BLaER1 treated with 17β-estradiol and CSF1 and Interleukin-3, amounts not matched to agents 10 nM and 100 nM (cell line): ENCODE results near the gene SELENOT.

Experiments used
- H3K27ac ChIP-seq, 11 experiments: shearing (Covaris generic); formaldehyde crosslinking; 2 replicates each; pipeline ENCODE4 v1.8.1; 2022
- H3K27me3 ChIP-seq, 11 experiments: shearing (Covaris generic); formaldehyde crosslinking; 2 replicates each; pipeline ENCODE4 v1.8.1; 2022
- H3K36me3 ChIP-seq, 11 experiments: shearing (Covaris generic); formaldehyde crosslinking; 2 replicates each; pipeline ENCODE4 v1.8.1; 2022
- H3K4me1 ChIP-seq, 10 experiments: shearing (Covaris generic); formaldehyde crosslinking; 2 replicates each; pipeline ENCODE4 v1.8.1; 2022
- H3K4me2 ChIP-seq, 11 experiments: shearing (Covaris generic); formaldehyde crosslinking; 2 replicates each; pipeline ENCODE4 v1.8.1; 2022
- H3K4me3 ChIP-seq, 10 experiments: shearing (Covaris generic); formaldehyde crosslinking; 2 replicates each; pipeline ENCODE4 v1.8.1; 2022
- H3K9ac ChIP-seq, 11 experiments: shearing (Covaris generic); formaldehyde crosslinking; 2 replicates each; pipeline ENCODE4 v1.8.1; 2022
- H3K9me3 ChIP-seq, 11 experiments: shearing (Covaris generic); formaldehyde crosslinking; replicated peaks in 1 of 11; 2 replicates each; pipeline ENCODE4 v1.8.1; 2022
- H4K20me1 ChIP-seq, 11 experiments: shearing (Covaris generic); formaldehyde crosslinking; 2 replicates each; pipeline ENCODE4 v1.8.1; 2022
- Cebpa-rat ChIP-seq, 11 experiments: shearing (Covaris generic); IDR thresholded peaks; 2 replicates each; pipeline ENCODE4 v1.8.1; 2022

The SELENOT gene

GRCh38 chr3:150602426-150603152 lies 532 bp upstream of the SELENOT start:
- Histone ChIP-seq H3K27ac (peak overlapping the region; percentile 94 to 99 (median 98); a peak in 21 of 22 replicates), H3K4me3 (peak overlapping the region; percentile 76 to 98 (median 88)), H3K27me3 (no peaks in the 10 kb centered on the region), H3K4me2 (peak overlapping the region; percentile 74 to 96 (median 88)), H4K20me1 (peaks cover 0 to 39% (median 18%) of the 10 kb centered on the region in 11 experiments; a peak in 18 of 22 replicates), H3K36me3 (peaks cover 5 to 19% (median 12%) of the 10 kb centered on the region in 11 experiments; a peak in 19 of 22 replicates), H3K9ac (peak overlapping the region; percentile 89 to 100 (median 98)), H3K9me3 (no peaks in the 10 kb centered on the region; a peak in 1 of 22 replicates), H3K4me1 (peaks cover 56 to 76% (median 64%) of the 10 kb centered on the region in 10 experiments)
- no peak for TF ChIP-seq Cebpa-rat (IDR thresholded peaks at IDR 0.05)

DNA sequence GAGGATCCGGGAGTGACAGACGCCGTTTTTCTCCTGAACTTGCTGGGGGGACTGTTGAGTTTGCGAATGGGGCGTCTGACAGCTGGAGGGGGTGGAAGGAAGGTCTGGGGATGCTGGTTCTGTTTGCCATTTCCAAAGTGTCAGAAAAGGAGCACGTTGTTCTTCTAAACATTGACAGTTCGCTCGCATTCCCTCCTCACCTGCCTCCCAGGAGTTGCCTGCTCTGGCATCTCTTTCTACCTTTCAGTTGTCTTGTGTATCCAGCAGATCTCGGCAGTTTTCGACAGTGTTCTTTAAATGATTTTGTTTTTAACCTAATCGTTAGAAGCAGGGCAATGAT lies 829 bp downstream of the SELENOT start:
- Histone ChIP-seq H3K27me3 (no peaks in the 10 kb centered on the region), H3K4me2 (peak overlapping the region; percentile 74 to 96 (median 89)), H3K9me3 (no peaks in the 10 kb centered on the region), H3K36me3 (peaks cover 16 to 32% (median 25%) of the 10 kb centered on the region in 11 experiments; a peak in 19 of 22 replicates), H3K4me1 (peaks cover 52 to 74% (median 62%) of the 10 kb centered on the region in 10 experiments), H3K4me3 (peak overlapping the region; percentile 76 to 98 (median 88)), H3K9ac (peak overlapping the region; percentile 89 to 100 (median 98)), H4K20me1 (peaks cover 13 to 53% (median 32%) of the 10 kb centered on the region in 11 experiments), H3K27ac (peak overlapping the region; percentile 94 to 99 (median 98))
- TF ChIP-seq Cebpa-rat (IDR thresholded peaks at IDR 0.05), result no peak

GRCh38 chr3:150605998-150606641 lies 3.0 kb downstream of the SELENOT start:
- Histone ChIP-seq H3K4me2 (peak overlapping the region; percentile 74 to 96 (median 89)), H3K27ac (peak overlapping the region; percentile 94 to 99 (median 98)), H3K9me3 (peaks cover 0 to 6% (median under 1%) of the 10 kb centered on the region in 11 experiments; a peak in 6 of 22 replicates), H4K20me1 (peaks cover 31 to 74% (median 54%) of the 10 kb centered on the region in 11 experiments), H3K4me1 (peaks cover 38 to 66% (median 56%) of the 10 kb centered on the region in 10 experiments), H3K36me3 (peaks cover 26 to 53% (median 42%) of the 10 kb centered on the region in 11 experiments; a peak in 20 of 22 replicates), H3K9ac (peak overlapping the region; percentile 62 to 100 (median 97); a peak in 20 of 22 replicates), H3K4me3 (peak overlapping the region; percentile 76 to 98 (median 88)), H3K27me3 (no peaks in the 10 kb centered on the region)
- peak in 3 of 11 experiments; percentile 24 to 58 (median 33); a peak in 3 of 22 replicates for TF ChIP-seq Cebpa-rat (IDR thresholded peaks at IDR 0.05)

DNA sequence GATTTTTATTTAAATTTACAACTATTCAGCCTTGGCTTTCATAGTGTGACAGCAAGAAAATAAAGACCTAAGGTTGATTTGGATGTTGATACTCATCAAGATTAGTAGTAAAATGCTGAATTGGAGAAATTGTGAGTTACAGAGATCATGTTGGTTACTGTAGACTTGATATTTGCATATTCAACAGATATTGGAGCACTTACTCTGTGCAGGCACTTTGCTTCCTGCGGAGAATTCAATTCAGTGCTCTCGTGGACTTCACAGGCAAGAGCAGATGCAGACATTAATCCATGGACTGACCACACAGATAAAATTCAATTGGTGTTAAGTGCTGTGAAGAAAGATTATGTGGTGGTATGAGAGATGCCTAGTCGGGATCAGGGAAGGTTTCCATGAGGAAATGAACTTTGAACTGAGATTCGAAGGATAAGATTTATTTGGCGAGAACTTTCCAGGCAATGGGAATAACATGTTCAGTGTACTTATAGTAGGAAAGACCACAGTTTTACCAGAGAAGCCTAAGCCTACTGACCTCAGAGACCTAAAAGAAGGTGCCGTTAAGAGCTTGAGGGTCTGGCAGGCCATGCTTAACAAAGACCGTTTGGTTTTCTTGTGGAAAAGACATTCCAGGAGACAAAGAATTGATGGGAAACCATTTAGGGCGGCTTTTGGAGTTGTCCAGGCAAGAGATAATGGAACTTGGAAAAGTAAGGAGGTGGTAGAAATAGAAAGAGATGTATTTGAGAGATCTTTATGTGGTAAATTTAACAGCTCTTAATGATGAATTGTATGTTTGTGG lies 4.3 kb downstream of the SELENOT start:
- Histone ChIP-seq H3K27me3 (no peaks in the 10 kb centered on the region), H3K36me3 (peaks cover 39 to 66% (median 55%) of the 10 kb centered on the region in 11 experiments), H3K4me3 (peak overlapping the region in 5 of 10 experiments; percentile 24 to 98 (median 87); a peak in 8 of 20 replicates), H3K9me3 (peaks cover 0 to 19% (median 13%) of the 10 kb centered on the region in 11 experiments; a peak in 16 of 22 replicates), H3K4me2 (peak overlapping the region; percentile 45 to 96 (median 86); a peak in 21 of 22 replicates), H3K9ac (peak overlapping the region in 3 of 11 experiments; percentile 98 to 100 (median 99); a peak in 6 of 22 replicates), H4K20me1 (peaks cover 43 to 88% (median 67%) of the 10 kb centered on the region in 11 experiments), H3K4me1 (peaks cover 32 to 67% (median 46%) of the 10 kb centered on the region in 10 experiments), H3K27ac (peak overlapping the region in 10 of 11 experiments; percentile 6 to 99 (median 98); a peak in 14 of 22 replicates)
- TF ChIP-seq Cebpa-rat (IDR thresholded peaks at IDR 0.05), result no peak

DNA sequence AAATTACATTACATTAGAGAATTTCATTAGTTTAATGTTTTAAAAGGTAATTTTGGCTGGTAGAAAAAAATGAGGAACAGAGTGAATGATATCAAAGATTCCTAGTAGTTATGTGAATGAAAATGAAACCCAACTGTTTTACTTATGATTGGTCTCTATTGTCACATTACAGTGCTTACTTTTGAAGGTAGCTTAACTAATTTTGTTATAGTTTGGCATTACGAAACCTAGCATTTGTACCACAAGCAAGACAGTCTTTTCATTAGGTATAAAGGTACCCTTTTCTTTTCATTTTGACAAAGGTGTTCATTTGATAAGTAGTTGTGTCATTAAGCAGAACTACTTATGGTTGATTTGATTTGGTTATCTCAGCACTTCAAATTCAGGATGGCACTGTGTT lies 6.9 kb downstream of the SELENOT start:
- no peaks in the 10 kb centered on the region for H3K27me3 ChIP-seq
- peak overlapping the region in 5 of 11 experiments; percentile 2 to 96 (median 93); a peak in 10 of 22 replicates for H3K4me2 ChIP-seq
- H3K27ac ChIP-seq, result peak overlapping the region in 1 of 11 experiments; percentile 13; a peak in 1 of 22 replicates
- H3K9ac ChIP-seq, result no peak overlapping the region
- no peak overlapping the region for H3K4me3 ChIP-seq
- TF ChIP-seq Cebpa-rat (IDR thresholded peaks at IDR 0.05), result no peak
- peaks cover 59 to 81% (median 76%) of the 10 kb centered on the region in 11 experiments for H3K36me3 ChIP-seq
- peaks cover 50 to 95% (median 83%) of the 10 kb centered on the region in 11 experiments for H4K20me1 ChIP-seq
- peaks cover 0 to 38% (median 28%) of the 10 kb centered on the region in 11 experiments; a peak in 19 of 22 replicates for H3K9me3 ChIP-seq
- peaks cover 28 to 84% (median 40%) of the 10 kb centered on the region in 10 experiments for H3K4me1 ChIP-seq

DNA sequence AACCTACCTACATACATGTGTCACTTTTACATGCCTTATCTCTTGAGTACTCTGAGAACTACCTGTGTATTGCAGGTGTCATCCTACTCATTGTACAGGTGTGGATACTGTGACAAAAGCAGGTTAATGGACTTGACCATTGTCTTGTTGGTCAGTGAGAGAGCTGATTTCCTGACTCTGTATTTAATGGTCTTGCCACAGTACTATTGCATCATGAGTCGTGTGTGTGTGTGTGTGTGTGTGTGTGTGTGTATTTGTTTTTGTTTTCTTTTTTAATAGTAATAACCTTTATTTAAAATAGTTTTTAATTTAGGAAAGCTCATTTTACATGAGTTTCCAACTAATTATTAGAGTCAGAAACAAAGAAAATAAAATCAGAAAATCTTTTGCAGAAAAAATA lies 7.7 kb downstream of the SELENOT start:
- H3K4me3 ChIP-seq, result 0 out of 20 replicates have a peak overlapping the region, but pooled peaks of 1 of the 10 experiments have one; percentile 7

GRCh38 chr3:150611666-150612065 lies 8.5 kb downstream of the SELENOT start:
- H4K20me1 ChIP-seq, result peaks cover 52 to 82% (median 80%) of the 10 kb centered on the region in 11 experiments
- H3K4me2 ChIP-seq, result peak overlapping the region in 1 of 11 experiments; percentile 96; a peak in 1 of 22 replicates
- H3K36me3 ChIP-seq, result peaks cover 59 to 79% (median 76%) of the 10 kb centered on the region in 11 experiments
- peaks cover 0 to 40% (median 30%) of the 10 kb centered on the region in 11 experiments; a peak in 19 of 22 replicates for H3K9me3 ChIP-seq
- peaks cover 16 to 78% (median 27%) of the 10 kb centered on the region in 10 experiments for H3K4me1 ChIP-seq
- no peaks in the 10 kb centered on the region for H3K27me3 ChIP-seq
- no peak overlapping the region for H3K4me3 ChIP-seq
- H3K27ac ChIP-seq, result no peak overlapping the region
- no peak overlapping the region for H3K9ac ChIP-seq
- TF ChIP-seq Cebpa-rat (IDR thresholded peaks at IDR 0.05), result no peak

More for the DNA sequence above, 7.7 kb downstream of the SELENOT start:
- H3K36me3 ChIP-seq, result peaks cover 59 to 81% (median 76%) of the 10 kb centered on the region in 11 experiments
- H3K4me1 ChIP-seq, result peaks cover 25 to 84% (median 34%) of the 10 kb centered on the region in 10 experiments
- H3K27me3 ChIP-seq, result no peaks in the 10 kb centered on the region
- no peak for TF ChIP-seq Cebpa-rat (IDR thresholded peaks at IDR 0.05)
- peaks cover 50 to 87% (median 83%) of the 10 kb centered on the region in 11 experiments for H4K20me1 ChIP-seq
- peak overlapping the region in 1 of 11 experiments; percentile 13; a peak in 1 of 22 replicates for H3K27ac ChIP-seq
- H3K9me3 ChIP-seq, result peaks cover 0 to 38% (median 28%) of the 10 kb centered on the region in 11 experiments; a peak in 19 of 22 replicates
- peak overlapping the region in 4 of 11 experiments; percentile 83 to 96 (median 94); a peak in 8 of 22 replicates for H3K4me2 ChIP-seq
- H3K9ac ChIP-seq, result no peak overlapping the region
